Activated CD4-positive, CD25-positive, alpha-beta regulatory T cell treated with anti-CD3 and anti-CD28 coated beads, Interleukin-2, amount 50 U/mL, for 16 hours (primary cell): ENCODE measurements around the gene TDRD5.
A peak's percentile ranks its signal among the peaks of the same experiment; 100 is the strongest.
"Not testable (repeated sequence)": the region's sequence is repeated elsewhere in the genome, so short reads cannot be mapped to it uniquely, and the experiment has no call there.

Source experiments
- DNase-seq: peaks from one replicate; pipeline ENCODE4 v3.0.0-alpha.2; 2020; ENCODE audit warnings: low read depth, low spot score

Gene TDRD5

DNA sequence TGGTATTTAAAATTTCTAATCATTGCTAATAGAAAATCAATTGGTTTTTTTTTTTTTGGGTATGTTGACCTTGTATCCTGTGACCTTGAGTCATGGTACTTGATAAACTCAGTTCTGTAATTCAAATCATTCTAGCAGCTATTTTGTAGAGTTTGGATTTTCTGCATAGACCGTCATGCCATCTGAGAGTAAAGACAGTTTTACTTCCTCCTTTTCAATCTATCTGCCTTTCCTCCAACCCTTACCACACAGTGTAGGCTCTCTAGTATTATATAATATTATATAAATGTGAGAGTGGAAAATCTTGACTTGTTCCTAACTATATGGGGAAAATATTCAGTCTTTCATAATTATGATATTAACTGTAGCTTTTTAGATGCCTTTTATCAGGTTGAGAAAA is 7.0 kb downstream of the TDRD5 start:
- no peak for DNase-seq

DNA sequence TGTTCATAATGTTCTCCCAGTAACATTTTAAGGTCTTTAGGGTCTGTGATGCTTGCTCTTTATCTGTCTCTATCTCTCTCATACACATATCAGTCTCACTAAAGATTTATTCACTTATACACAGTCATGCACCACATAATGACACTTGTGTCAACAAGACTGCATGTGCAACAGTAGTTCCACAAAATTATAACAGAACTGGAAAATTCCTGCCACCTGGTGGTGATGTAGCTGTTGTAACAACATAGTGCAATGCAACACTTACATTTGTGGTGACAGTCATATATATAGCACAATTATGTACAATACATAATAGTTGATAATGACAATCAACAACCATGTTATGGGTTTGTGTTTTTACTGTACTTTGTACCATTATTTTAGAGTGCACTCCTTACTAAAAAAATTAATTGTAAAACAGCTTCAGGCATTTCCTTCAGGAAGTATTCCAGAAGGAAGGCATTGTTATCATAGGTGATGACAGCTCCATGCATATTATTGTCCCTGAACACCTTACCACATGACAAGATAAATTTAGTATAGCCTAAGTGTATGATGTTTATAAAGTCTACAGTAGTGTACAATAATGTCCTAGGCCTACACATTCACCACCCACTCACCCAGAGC is 8.1 kb downstream of the TDRD5 start:
- DNase-seq: no peak

DNA sequence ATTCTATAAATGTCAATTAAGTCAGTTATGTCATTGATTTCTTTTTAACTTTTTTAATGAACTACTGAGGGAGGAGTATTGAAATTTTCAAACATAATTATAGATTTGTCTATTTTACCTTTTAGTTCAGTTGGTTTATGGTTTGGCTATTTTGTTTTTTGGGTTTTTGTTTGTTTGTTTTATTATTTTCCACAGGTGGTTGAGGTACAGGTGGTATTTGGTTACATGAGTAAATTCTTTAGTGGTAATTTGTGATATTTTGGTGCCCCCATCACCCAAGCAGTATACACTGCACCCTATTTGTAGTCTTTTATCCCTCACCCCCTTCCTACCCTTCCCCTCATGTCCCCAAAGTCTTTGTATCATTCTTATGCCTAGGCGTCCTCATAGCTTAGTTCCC is 9.5 kb downstream of the TDRD5 start:
- no peak for DNase-seq

DNA sequence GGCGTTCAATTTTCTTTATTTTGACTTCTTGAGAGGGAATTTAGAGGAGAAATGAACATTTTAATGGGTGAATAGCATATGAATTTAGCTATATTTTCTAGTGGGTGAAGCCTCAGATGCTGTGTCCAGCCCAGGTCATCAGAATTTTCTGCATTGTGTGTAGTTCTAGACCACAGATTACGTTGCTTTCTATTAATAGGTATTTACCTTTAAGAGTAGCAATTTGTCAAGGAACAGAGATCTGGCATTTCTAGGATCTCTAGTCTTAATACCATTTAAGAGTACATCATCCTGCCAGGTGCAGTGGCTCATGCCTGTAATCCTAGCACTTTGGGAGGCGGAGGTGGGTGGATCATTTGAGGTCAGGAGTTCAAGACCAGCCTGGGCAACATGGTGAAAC is 20.7 kb downstream of the TDRD5 start:
- DNase-seq: no peak

DNA sequence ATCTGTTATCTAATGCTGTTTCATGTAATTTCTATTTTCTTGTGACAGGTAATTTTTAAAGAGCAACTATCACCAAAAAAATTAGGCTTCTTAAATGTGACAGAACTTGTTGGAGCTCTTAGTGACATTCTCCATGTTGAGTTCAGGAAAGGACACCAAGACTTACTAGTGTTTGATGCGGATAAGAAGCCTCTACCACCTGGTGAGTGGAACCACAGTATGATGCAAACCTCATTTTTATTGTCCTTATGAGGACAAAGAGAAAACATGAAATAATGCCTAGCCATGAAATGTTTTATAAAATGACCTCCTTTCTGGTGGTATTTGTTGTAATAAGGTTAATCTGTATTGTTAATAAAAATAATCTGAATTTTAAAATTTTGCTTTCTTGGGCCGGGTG is 39.1 kb downstream of the TDRD5 start:
- DNase-seq: no peak

DNA sequence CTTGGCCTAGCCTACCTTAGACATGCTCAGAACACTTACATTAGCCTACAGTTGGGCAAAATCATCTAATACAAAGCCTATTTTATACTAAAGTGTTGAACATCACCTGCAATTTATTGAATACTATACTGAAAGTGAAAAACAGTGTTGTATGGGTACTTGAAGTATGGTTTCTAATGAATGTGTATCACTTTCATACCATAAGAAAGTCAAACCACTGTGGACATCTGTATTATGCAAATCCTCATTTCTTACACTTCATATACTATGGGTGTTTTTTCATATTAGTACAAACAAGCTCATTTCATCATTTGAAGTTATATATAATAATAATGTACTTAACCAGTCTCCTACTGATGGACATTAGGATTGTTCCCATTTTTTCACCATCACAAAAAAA is 41.2 kb downstream of the TDRD5 start:
- no peak for DNase-seq

DNA sequence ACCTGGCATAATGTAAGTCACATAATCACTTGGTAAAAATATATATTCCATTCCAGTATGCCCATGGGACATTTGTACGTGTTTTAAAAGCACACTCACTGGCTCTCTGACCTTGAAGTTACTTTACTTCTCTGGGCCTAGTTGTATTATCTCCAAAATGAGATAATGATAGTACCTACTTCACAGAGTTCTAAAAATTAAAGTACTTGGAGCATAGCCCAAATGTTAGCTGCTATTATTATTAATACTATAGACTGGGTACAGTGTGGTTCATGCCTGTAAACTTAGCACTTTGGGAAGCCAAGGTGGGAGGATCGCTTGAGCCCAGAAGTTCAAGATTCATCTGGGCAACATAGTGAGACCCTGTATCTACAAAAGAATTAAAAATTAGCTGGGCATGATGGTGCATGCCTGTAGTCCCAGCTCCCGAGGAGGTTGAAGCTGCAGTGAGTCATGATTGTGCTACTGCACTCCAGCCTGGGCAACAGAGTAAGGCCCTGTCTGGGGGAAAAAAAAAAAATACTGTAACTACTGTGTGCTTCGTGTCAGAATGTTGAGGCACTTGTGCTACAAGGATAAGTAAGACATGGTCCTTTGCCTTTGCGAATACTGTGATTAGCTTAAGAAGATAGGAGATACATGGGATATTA is 45.7 kb downstream of the TDRD5 start:
- no peak for DNase-seq

DNA sequence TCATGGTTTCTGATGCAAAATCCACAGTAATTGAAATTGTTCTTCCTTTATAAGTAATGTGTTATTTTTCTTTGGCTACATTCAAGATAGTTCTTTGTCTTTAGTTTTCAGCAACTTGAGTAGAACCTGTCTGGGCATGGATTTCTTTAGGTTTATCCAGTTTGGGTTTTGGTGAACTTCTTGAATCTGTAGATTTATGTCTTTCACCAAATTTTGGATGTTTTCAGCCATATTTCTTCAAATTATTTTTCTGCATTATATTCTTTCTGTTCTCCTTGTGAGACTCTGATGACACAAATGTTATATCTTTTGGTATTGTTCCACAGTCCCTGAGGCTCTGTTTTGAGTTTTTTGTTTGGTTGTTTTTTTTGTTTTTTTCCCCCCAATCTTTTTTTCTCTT is 69.4 kb downstream of the TDRD5 start:
- DNase-seq: no peak

DNA sequence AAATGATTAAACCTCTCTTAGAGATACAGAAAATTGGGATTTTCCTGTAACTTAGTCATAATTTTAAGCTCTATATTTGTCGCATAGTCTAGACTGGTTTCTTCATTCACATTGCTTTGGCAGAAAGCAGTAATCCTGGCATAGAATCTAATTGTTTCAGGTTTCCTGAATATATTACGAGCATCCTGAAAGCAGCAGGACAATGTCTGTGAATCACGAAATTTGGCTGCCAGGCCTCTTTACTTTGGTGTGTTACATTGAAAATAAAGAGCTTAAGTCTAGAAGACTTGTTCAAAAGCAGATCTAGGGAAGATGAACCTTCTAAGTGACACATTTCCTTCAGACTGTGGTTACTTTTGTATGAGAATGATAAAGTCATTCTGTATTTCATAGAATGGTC is 72.2 kb downstream of the TDRD5 start:
- no peak for DNase-seq

DNA sequence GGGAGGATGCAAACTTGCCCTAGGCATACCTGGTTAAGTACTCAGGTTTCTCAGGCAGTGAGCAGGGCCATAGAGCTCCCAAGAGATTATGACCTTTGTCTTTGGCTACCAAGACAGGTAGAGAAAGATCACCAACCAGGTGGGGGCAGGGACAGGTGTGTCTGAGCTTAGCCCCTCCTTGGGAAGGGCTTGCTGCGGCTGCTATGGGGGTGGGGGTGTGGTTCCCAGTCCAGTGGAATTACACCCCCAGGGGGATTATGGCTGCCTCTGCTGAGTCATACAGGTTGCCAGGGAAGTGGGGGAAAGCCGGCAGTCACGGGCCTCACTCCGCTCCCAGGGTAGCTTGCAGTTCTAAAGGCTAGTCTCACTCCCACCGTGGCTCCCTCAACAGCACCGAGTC is 86.2 kb downstream of the TDRD5 start:
- DNase-seq: no peak

DNA sequence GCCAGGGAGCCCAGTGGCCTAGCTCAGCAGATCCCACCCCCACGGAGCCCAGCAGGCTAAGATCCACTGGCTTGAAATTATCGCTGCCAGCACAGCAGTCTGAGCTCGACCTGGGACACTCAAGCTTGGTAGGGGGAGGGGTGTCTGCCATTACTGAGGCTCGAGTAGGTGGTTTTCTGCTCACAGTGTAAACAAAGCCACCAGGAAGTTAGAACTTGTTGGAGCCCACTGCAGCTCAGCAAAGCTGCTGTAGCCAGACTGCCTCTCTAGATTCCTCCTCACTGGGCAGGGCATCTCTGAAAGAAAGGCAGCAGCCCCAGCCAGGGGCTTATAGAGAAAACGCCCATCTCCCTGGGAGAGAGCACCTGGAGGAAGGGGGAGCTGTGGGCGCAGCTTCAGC is 102.9 kb downstream of the TDRD5 start:
- DNase-seq: not testable (repeated sequence)

DNA sequence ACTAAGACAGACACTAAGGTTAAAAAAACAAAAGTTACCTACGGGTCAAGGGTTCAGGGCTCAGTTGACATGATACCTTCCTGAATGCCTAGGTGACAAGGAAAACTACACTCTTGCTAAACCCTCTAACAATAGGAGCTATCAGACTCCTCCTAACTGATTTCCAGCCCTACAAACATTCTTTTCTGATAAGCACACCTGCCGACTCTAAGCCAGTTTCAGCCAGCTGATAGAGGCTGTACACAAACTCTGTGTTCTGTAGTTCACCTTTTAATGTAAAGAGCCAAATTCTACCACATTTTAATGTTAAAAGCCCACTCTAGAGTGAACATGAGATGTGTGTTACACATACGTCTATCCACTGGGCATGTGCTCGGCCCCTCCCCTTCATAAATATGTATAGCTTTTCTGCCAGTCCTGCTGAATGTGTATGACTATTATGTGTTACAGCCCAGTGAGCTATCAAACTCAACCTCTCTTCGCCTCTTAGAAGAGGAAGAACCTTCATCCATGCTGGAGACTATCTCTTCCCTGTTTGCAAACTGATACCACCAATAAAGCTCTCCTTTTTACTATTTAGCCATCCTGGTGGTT is 111.4 kb downstream of the TDRD5 start:
- DNase-seq: no peak

DNA sequence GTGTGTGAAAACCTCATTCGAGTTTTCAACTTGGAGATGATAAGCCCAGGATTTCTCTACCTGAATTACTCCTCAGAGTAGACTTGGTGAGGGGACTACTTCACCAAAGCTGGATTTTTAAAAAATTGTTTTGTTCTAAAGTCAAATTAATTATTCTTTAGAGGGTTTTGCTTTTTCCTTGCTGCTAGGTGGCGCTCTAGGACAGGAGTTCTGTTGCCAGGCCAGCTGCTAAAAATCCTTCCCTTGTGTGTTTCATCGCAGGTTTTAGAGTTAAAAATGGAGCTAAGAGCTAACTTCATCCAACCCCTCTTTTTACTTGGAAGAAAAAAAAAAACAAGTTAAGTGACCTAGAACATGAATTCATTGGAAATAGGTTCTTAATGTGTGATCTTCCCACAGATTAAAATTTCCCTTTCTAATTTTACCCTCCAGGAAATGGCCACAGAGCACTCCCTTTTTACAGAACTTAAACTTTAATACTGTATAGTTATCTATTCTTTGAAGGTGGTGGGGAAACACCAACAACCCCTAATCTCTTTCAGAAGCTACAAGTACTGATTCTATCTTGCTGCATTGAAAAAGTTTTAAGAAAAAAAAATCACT is 114.8 kb downstream of the TDRD5 start:
- DNase-seq: peak; percentile 20

DNA sequence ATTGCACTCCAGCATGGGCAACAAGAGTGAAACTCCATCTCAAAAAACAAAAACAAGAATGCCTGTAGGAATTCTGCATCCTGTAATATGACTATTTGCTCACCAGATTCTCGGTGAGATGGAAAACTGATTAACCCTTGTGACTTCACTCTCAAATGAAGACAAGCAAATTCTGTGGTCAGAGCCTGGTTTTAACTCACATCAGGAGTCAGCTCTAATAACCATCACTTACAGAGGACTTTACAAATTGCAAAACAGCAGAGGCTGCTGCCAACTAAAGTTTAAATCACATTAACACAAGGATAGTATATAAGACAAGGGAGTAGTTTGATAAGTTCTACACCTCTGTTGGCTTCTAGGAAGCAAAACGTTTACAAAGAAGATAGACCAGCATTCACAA is 115.8 kb downstream of the TDRD5 start:
- no peak for DNase-seq

DNA sequence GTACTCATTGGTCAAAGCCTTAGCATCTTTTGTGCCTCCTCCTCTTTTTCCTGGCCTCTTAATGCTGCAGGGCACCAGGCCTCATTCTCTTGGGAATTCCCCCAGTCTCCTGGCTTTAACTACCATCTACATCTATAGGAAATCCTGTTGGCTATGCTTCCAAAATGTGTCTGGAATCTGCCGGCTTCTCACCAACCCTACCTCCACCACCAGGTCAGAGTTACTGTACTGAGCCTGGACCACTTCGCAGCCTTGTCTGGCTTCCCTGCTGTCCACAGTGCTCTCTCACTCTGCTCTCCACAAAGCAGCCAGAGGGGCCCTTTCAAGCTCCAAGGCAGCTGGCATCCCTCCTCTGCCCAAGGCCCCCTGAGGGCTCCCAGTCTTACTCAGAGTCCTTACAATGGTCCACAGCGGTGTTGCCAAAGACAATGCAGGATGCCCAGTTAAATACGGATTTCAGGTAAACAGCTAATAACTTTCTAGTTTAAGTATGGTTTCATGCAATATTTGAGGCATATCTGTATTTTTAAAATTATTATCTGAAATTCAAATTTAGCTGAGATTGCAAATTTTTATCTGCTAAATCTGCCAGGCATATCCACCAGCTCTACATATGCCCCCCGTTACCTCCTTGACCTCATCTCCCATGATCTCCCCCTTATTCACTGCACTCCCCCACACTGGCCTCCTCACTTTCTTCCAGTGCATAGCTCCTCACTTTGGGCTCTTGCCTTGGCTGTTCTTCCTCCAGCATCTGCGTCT is 117.0 kb downstream of the TDRD5 start:
- DNase-seq: no peak

DNA sequence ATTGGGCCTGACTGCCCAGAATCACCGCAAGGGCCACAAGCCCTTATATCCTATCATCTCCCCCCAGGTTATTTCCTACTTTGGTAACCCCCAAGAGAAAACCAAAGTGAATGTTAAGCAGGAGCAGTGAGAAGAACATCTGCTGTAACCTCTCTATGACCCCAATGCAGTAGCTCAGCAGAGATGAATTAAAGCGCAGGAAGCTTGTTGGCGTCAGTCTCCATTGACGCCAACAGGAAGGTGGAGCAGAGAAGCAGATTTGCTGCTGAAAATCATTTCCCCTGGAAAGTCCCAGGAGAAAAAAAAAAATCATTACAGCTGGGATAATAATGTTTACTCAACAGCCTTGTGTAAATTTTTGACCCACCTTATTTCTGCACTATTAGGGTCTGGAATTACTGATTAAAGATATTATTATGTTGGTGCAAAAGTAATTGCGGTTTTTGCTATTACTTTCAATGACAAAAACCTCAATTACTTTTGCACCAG is 118.3 kb downstream of the TDRD5 start:
- DNase-seq: no peak

DNA sequence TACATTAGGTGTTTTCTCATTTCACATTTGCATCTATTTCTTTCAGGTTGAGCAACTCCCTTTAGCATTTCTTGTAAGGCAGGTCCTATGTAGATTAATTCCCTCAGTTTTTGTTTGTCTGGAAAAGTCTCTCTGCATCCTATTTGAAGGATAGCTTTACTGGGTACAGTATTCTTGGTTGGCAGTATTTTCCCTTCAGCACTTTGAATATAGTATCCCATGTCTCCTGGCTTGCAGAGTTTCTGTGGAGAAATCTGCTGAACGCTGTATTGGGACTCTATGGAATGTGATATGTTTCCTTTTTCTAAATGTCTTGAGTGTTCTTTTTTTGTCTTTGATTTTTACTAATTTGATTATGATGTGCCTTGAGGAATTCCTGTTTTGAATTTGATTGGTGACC is 122.5 kb downstream of the TDRD5 start:
- DNase-seq: no peak

DNA sequence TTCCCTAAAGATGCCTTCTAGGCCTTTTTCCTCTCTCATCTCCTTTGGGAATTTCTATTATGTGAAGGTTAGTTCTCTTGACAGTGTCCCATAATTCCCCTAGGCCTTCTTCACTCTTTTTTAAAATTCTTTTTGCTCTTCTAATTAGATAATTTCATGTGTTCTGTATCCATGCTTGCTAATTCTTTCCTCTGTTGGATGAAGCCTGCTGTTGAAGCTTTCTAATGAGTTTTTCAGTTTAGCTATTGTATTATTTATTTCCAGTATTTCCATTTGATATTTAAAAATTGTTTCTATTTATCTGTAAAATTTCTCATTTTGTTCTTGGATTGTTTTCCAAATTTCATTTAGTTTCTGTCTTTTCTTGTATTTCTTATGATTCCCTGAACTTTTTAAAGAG is 123.0 kb downstream of the TDRD5 start:
- DNase-seq: no peak

DNA sequence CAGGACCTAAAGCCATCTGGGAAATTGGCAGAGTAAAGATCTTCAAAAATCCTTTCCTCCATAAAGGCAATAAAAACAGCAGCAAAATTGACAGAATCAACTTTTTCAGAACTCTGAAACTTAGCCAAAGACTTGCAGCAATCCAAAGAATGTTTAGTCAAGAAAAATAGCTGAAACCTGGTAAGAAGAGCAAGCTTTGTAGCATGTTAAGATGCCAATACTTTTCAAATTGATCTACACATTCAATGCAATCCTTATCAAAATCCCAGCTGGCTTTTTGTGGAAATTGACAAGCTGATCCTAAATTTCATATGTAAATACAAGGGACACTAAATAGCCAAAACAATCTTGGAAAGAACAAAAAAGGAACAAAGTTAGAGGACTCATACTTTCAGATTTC is 127.6 kb downstream of the TDRD5 start:
- DNase-seq: no peak

DNA sequence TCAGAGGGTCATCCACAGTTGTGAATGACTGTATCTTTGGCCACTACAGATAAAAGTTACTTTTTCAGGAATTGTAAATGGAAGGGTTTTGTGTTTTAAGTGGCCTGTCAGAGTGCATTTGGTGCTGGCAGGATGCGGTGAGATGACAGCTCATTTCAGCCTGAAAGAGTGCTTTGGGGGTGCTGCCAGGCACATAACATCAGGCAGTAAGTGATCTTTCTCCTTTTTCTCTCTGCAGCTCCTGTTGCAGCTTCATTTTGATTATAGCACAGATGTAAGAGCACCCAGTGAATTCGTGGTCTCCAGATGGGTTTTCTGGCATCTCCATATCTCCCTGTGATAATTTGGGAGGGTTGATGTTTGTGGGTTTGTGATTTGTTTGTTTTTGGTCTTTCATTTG is 136.6 kb downstream of the TDRD5 start:
- DNase-seq: no peak

DNA sequence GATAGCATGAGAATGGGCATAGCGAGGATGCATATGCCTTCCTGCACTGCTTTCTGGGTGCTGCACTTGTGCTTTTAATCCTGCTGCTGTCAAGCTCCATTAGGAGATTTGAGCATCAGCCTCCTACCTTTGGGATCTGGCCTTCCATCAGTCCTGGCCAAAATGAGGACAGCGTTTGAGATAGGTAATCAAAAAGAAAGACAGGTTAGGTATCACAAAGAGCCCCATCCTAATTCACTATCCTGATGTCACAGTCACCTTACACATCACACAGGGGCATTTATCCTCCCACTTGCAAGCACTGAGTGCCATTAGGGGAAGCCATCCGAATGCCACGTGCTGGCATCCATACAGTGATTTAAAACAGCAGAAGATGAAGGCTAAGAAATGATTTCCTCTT is 138.2 kb downstream of the TDRD5 start:
- DNase-seq: no peak

DNA sequence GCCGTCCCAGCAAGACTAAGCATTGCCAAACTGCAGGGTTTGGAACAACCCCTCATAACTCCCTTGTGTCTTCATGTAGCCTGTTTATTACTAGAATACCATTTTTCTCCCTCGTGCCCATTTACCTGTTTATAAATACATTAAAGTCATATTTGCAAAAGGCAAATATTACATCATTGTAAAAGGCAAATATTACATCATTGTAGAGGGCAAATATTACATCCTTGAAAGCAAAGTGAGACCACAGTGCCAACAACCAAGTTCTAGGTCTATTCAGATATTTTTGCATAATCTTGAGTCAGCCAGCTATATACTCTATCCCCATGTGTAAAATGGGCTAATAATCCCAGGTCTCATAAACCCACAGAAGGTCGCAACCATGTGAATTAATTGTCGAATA is 140.0 kb downstream of the TDRD5 start:
- DNase-seq: no peak
